CD4-positive, CD25-positive, alpha-beta regulatory T cell (primary cell): ENCODE data around the gene SMG6. TPM values are rescaled to one million over a fixed set of nuclear protein-coding genes. Genes with fewer than 3 reads are reported as not detected.
A peak's percentile ranks its signal among the peaks of the same experiment; 100 is the strongest.

Source experiments
- ATAC-seq, 2 donors: fragments of 150-1000 bp; cut with Tn5 transposase; one replicate each; pipeline ENCODE4 v1.10.0; 2021; ENCODE audit warnings: low read depth in 2 of 2, moderate number of reproducible peaks in 2 of 2, moderate library complexity in 1 of 2
- DNase-seq, 3 donors: peaks; one replicate each; pipeline versions ENCODE4 v3.0.0 to v3.0.0-alpha.2; 2012 to 2022; ENCODE audit warnings: mixed read lengths in 1 of 3
- H3K27ac ChIP-seq: one replicate; pipeline ENCODE4 v1.7.0; 2013; ENCODE audit warnings: mild to moderate bottlenecking, low read length; ENCODE audit not compliant: insufficient read depth, poor library complexity, severe bottlenecking
- H3K27me3 ChIP-seq: one replicate; pipeline ENCODE4 v1.7.0; 2013; ENCODE audit warnings: low read length; ENCODE audit not compliant: control insufficient read depth, insufficient read depth
- H3K36me3 ChIP-seq: one replicate; pipeline ENCODE4 v1.7.0; 2013; ENCODE audit warnings: mild to moderate bottlenecking, low read length, moderate library complexity; ENCODE audit not compliant: control insufficient read depth, insufficient read depth
- H3K4me1 ChIP-seq: 2 replicates; pipeline ENCODE4 v1.7.0; 2013; ENCODE audit warnings: mild to moderate bottlenecking, low read length; ENCODE audit not compliant: insufficient read depth, control insufficient read depth, poor library complexity, severe bottlenecking
- H3K4me3 ChIP-seq: one replicate; pipeline ENCODE4 v1.7.0; 2013; ENCODE audit warnings: low read depth, mild to moderate bottlenecking, low read length, moderate library complexity
- H3K9me3 ChIP-seq, 2 experiments: 1 replicate in 1 of 2; 2 replicates in 1 of 2; pipeline ENCODE4 v1.7.0; 2013; ENCODE audit warnings: low read length in 2 of 2, mild to moderate bottlenecking in 1 of 2, moderate library complexity in 1 of 2; ENCODE audit not compliant: control insufficient read depth in 2 of 2
- H3K27ac Mint-ChIP-seq, 3 donors: one replicate each; pipeline ENCODE4 v1.8.0; 2020 to 2022; ENCODE audit warnings: mild to moderate bottlenecking in 3 of 3, mixed read lengths in 3 of 3, moderate library complexity in 2 of 3
- H3K27me3 Mint-ChIP-seq: one replicate; pipeline ENCODE4 v1.8.0; 2022; ENCODE audit warnings: mild to moderate bottlenecking, mixed read lengths
- H3K36me3 Mint-ChIP-seq: one replicate; pipeline ENCODE4 v1.8.0; 2020; ENCODE audit warnings: mixed read lengths
- H3K4me1 Mint-ChIP-seq, 4 donors: one replicate each; pipeline ENCODE4 v1.8.0; 2020 to 2022; ENCODE audit warnings: mixed read lengths in 4 of 4, mild to moderate bottlenecking in 1 of 4
- H3K4me3 Mint-ChIP-seq, 4 donors: one replicate each; pipeline ENCODE4 v1.8.0; 2020 to 2022; ENCODE audit warnings: mild to moderate bottlenecking in 4 of 4, mixed read lengths in 4 of 4, moderate library complexity in 3 of 4
- H3K9me3 Mint-ChIP-seq, 7 donors: one replicate each; pipeline ENCODE4 v1.8.0; 2020 to 2022; ENCODE audit warnings: mixed read lengths in 7 of 7, mild to moderate bottlenecking in 3 of 7, moderate library complexity in 2 of 7
- polyA plus RNA-seq, 4 donors: library from polyadenylated mRNA; unstranded; fragments of 300-500 nt; fragmentation: Illumina TruSeq; gene quantifications; one replicate each; pipeline ENCODE4 v1.2.3, GENCODE V29; 2021
- total RNA-seq: library from RNA; stranded (reverse); gene quantifications from one replicate; pipeline ENCODE4 v1.2.3, GENCODE V29; 2022

SMG6 gene
- total and polyA plus RNA-seq, 5 donors from 2014 or later, result 3.3 to 42.9 (median 4.9) TPM

DNA sequence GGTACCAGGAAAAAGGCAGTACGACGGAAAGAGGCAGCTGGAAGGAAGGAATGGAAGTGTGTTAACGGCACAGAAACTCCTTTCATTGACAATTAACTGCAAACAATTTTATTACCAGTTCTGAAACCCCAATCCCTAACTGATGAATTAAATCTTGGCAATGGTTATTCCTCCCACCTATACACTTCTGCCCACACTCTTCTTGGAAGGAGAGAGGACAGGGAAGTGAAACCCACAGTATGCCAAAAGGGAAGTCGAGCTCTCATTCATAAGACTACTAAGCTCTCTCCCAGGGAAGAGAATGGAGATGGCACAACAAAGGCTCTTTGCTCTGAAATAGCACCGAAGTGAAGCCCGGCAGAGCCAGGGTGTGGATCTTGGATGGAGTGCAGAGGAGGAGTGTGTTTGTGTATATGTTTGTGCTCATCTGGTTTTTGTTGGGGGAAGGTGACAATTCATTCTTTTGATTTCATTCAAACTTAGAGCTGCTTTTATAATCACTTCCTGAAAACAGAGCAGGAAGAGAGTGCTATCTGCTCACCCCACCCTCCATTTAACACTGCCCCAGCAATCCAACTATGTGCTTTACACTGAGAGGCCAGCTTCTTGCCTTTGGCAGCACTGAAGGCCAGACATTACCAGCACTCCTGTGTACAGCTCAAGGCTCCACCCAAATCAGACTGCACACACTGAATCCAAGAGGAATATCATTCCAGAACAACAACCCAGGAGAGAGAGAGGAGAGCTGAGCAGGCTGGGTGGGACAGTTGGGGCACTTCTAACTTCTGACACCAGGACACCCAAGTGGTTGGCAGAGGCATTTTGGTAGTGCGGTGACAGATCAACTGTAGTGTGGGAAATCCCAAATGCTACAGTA, 180.0 kb downstream of the SMG6 start:
- ATAC-seq (no peak), DNase-seq (peak in 1 of 3 donors; percentile 55)
- Mint-ChIP-seq H3K4me3 (peak overlapping the region in 1 of 4 donors; percentile 57), H3K27me3 (no peaks in the 10 kb centered on the region), H3K9me3 (no peaks in the 10 kb centered on the region), H3K36me3 (peaks cover 21% of the 10 kb centered on the region), H3K27ac (peak overlapping the region; percentile 82 to 89 (median 85)), H3K4me1 (peaks cover 8 to 17% (median 14%) of the 10 kb centered on the region in 4 donors)
- Histone ChIP-seq H3K9me3 (no peaks in the 10 kb centered on the region), H3K27ac (no peak overlapping the region), H3K4me3 (peak overlapping the region; percentile 4), H3K4me1 (peaks cover 7% of the 10 kb centered on the region), H3K27me3 (no peaks in the 10 kb centered on the region), H3K36me3 (peaks cover 4% of the 10 kb centered on the region)

GRCh38 chr17:2122641-2123302, 180.8 kb downstream of the SMG6 start:
- ATAC-seq, result no peak

GRCh38 chr17:2120586-2121335, 182.8 kb downstream of the SMG6 start:
- no peak overlapping the region for H3K4me3 ChIP-seq
- H3K27ac ChIP-seq, result no peak overlapping the region
- H3K36me3 Mint-ChIP-seq, result peaks cover 15% of the 10 kb centered on the region
- ATAC-seq (no peak), DNase-seq (no peak)
- H3K27me3 ChIP-seq, result no peaks in the 10 kb centered on the region
- H3K4me1 ChIP-seq, result peaks cover 7% of the 10 kb centered on the region
- peaks cover 14 to 23% (median 18%) of the 10 kb centered on the region in 4 donors for H3K4me1 Mint-ChIP-seq
- H3K36me3 ChIP-seq, result peaks cover 4% of the 10 kb centered on the region
- no peaks in the 10 kb centered on the region for H3K9me3 Mint-ChIP-seq
- no peak overlapping the region for H3K4me3 Mint-ChIP-seq
- no peaks in the 10 kb centered on the region for H3K9me3 ChIP-seq
- H3K27ac Mint-ChIP-seq, result peak overlapping the region in 1 of 3 donors; percentile 45
- H3K27me3 Mint-ChIP-seq, result no peaks in the 10 kb centered on the region

More at GRCh38 chr17:2122641-2123302, 180.8 kb downstream of the SMG6 start:
- no peaks in the 10 kb centered on the region for H3K27me3 Mint-ChIP-seq
- H3K9me3 Mint-ChIP-seq, result no peaks in the 10 kb centered on the region
- H3K4me3 Mint-ChIP-seq, result no peak overlapping the region
- H3K36me3 Mint-ChIP-seq, result peaks cover 20% of the 10 kb centered on the region
- H3K4me1 Mint-ChIP-seq, result peaks cover 8 to 17% (median 14%) of the 10 kb centered on the region in 4 donors
- peak overlapping the region in 1 of 3 donors; percentile 82 for H3K27ac Mint-ChIP-seq
- H3K4me3 ChIP-seq, result no peak overlapping the region
- DNase-seq, result no peak
- no peaks in the 10 kb centered on the region for H3K27me3 ChIP-seq
- H3K36me3 ChIP-seq, result peaks cover 4% of the 10 kb centered on the region
- H3K27ac ChIP-seq, result no peak overlapping the region
- peaks cover 7% of the 10 kb centered on the region for H3K4me1 ChIP-seq
- H3K9me3 ChIP-seq, result no peaks in the 10 kb centered on the region

DNA sequence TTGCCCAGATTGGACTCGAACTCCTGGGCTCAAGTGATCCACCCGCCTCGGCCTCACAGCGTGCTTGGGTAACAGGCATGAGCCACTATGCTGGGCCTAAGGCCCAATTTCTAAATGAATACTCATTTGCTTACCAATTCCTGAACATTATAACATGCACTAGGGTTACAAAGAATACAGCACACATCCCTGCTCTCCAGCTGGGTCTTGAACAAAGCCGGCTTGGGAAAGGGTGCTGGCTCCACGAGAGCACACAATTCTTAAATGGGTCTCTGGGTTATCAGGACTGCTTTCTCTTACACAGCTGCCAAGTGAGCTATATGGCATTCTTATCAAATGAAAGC, 190.3 kb downstream of the SMG6 start:
- H3K4me3 ChIP-seq, result no peak overlapping the region
- H3K9me3 ChIP-seq, result no peaks in the 10 kb centered on the region
- H3K36me3 Mint-ChIP-seq, result peaks cover 11% of the 10 kb centered on the region
- no peaks in the 10 kb centered on the region for H3K9me3 Mint-ChIP-seq
- no peaks in the 10 kb centered on the region for H3K4me1 ChIP-seq
- peak overlapping the region in 2 of 3 donors; percentile 20 to 32 for H3K27ac Mint-ChIP-seq
- H3K4me3 Mint-ChIP-seq, result no peak overlapping the region
- H3K27me3 ChIP-seq, result no peaks in the 10 kb centered on the region
- DNase-seq (no peak), ATAC-seq (no peak)
- H3K27me3 Mint-ChIP-seq, result no peaks in the 10 kb centered on the region
- peaks cover 2 to 11% (median 6%) of the 10 kb centered on the region in 4 donors for H3K4me1 Mint-ChIP-seq
- no peaks in the 10 kb centered on the region for H3K36me3 ChIP-seq
- H3K27ac ChIP-seq, result no peak overlapping the region

- no peaks in the 10 kb centered on the region for H3K27me3 ChIP-seq
- no peak overlapping the region for H3K27ac Mint-ChIP-seq
- H3K9me3 Mint-ChIP-seq, result no peaks in the 10 kb centered on the region
- H3K36me3 Mint-ChIP-seq, result peaks cover 17% of the 10 kb centered on the region
- H3K4me3 Mint-ChIP-seq, result no peak overlapping the region
- no peak overlapping the region for H3K27ac ChIP-seq
- H3K4me1 Mint-ChIP-seq, result peaks cover under 1 to 8% (median 2%) of the 10 kb centered on the region in 4 donors
- no peak overlapping the region for H3K4me3 ChIP-seq
- DNase-seq, result no peak
- H3K36me3 ChIP-seq, result no peaks in the 10 kb centered on the region
- no peaks in the 10 kb centered on the region for H3K27me3 Mint-ChIP-seq
- no peaks in the 10 kb centered on the region for H3K4me1 ChIP-seq
- ATAC-seq, result no peak
- no peaks in the 10 kb centered on the region for H3K9me3 ChIP-seq
Measured at GRCh38 chr17:2111691-2112090, 191.9 kb downstream of the SMG6 start.

DNA sequence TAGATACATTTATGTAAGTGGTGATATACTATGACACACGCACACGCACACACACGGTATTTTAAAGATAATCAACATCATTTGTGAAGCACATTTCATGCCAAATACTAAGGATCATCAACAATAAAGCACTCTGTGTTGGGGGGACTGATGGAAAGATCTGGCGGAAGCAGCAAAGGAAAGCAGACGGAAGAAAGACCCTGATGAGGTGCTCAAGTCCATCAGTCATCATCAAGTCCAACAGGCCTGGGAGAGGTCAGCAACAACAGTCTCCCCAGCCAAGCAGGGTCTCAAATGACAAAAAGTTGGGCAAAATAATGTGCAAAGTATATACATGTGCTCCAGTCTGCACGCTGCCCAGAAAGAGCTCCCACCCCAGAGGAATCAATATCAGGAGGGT, 193.1 kb downstream of the SMG6 start:
- Histone ChIP-seq H3K27me3 (no peaks in the 10 kb centered on the region), H3K4me1 (no peaks in the 10 kb centered on the region), H3K9me3 (no peaks in the 10 kb centered on the region), H3K27ac (no peak overlapping the region), H3K36me3 (no peaks in the 10 kb centered on the region), H3K4me3 (no peak overlapping the region)
- Mint-ChIP-seq H3K4me1 (peaks cover 0 to 13% (median 1%) of the 10 kb centered on the region in 4 donors), H3K4me3 (no peak overlapping the region), H3K9me3 (no peaks in the 10 kb centered on the region), H3K36me3 (peaks cover 20% of the 10 kb centered on the region), H3K27me3 (no peaks in the 10 kb centered on the region), H3K27ac (no peak overlapping the region)
- ATAC-seq (no peak), DNase-seq (no peak)

GRCh38 chr17:2108170-2108569, 195.4 kb downstream of the SMG6 start:
- no peaks in the 10 kb centered on the region for H3K27me3 Mint-ChIP-seq
- Histone ChIP-seq H3K4me1 (no peaks in the 10 kb centered on the region), H3K4me3 (no peak overlapping the region), H3K27ac (no peak overlapping the region), H3K36me3 (peaks cover 5% of the 10 kb centered on the region), H3K9me3 (no peaks in the 10 kb centered on the region), H3K27me3 (no peaks in the 10 kb centered on the region)
- no peak overlapping the region for H3K4me3 Mint-ChIP-seq
- peaks cover 0 to 13% (median 4%) of the 10 kb centered on the region in 4 donors for H3K4me1 Mint-ChIP-seq
- H3K36me3 Mint-ChIP-seq, result peaks cover 32% of the 10 kb centered on the region
- no peak overlapping the region for H3K27ac Mint-ChIP-seq
- DNase-seq (no peak), ATAC-seq (no peak)
- no peaks in the 10 kb centered on the region for H3K9me3 Mint-ChIP-seq
